Stimulated activated naive CD4-positive, alpha-beta T cell treated with Interleukin-2 at 50 U/mL for 16 hours (primary cell): Measurements from ENCODE around the gene CFAP65.
A peak's percentile ranks its signal among the peaks of the same experiment; 100 is the strongest.

ENCODE experiments used
- DNase-seq: peaks from one replicate; lab custom pipeline; 2025; lab: John Stamatoyannopoulos, UW

CFAP65 gene

DNA sequence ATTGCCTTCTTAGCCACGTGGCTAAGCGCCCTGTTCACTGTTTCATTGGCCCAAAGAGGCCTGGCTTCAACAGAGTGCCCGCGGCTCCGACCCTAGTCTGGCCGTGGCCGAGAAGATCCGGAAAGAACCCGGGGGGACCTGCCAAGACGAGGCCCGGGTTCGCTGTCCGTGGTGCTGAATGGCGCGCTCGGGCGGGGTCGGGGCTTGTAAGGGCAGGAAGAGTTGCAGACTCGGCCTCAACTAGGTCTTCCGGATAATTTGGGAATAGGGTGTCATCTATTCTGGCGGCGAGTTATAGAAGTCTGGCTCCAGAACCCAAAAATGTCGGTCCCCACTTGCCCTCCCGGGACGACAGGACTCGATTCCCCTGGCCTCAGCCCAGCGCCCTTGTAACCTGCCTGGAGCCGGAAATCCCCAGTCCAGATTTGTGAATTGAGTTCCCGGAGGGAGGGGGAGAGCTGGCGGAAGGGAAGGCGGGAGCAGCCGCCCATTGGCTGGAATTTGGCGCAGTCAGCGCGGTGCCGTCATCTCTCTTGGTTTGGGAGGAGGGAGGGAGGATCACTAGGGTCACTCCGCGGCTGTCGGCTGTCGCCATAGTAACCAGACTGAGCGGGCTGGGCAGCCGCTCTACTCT is 78.3 kb downstream of the CFAP65 start:
- DNase-seq, result peak; percentile 22

DNA sequence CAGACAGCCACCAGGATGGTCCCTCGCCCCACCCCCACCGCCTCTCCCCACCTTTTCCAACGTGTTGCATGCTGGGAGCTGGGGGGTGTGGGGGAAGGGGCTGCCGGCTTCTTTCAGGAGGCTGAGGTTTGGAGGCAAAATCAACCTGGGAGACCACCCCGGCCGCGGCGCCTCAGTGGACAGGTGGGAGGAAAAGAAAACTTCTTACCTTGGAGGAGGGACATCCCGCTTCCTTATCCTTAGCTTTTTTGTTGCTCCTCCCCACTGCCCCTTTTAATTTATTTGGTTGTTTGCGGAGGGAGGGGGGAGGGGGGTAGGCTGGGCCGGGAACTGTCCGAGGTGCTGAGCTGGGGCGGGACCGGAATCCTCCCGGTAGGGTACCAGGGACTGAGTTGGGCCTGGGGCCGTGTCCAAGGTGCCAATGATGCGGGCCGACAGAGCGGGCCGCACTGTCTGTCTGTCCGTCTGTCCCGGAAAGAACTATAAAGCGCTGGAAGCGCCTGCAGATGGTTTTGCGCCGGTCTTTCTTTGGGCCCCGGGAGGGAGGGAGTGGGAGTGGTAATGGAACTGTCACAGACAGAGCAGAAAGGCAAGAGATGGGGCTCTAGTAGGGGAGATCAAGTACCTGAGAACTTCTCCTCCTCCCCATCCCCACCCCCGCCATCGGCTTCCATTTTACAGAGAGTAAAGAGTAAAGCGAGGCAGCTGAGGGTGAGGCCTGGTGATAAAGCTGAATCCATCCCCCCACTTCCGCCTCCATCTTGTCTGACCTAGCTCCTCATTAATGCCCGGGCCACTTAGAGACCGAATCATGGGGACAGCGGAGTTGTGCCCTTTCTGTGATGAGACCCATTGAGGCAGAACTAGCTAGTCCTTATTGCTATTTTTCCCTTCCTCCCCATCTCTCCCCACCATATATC is 79.4 kb downstream of the CFAP65 start:
- DNase-seq, result no peak

DNA sequence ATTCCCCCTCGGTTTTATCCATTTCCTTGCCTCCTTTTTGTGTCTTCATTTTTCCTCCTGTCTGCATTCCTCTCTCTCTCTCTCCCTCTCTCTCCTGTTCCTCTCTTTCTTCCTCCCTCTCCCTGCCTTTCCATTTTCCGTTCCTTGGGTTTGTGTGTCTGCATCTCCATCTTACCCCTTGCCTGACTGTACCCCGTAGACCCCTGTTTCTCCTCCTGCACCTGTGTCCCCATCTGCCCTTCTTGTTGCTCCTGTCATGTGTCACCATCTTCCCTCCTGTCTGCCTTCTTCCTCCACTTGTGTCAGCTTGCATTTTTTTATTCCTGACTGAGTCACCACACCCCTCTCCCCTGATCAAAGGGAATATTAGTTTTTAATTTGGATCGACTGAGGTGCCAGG is 80.1 kb downstream of the CFAP65 start:
- no peak for DNase-seq

DNA sequence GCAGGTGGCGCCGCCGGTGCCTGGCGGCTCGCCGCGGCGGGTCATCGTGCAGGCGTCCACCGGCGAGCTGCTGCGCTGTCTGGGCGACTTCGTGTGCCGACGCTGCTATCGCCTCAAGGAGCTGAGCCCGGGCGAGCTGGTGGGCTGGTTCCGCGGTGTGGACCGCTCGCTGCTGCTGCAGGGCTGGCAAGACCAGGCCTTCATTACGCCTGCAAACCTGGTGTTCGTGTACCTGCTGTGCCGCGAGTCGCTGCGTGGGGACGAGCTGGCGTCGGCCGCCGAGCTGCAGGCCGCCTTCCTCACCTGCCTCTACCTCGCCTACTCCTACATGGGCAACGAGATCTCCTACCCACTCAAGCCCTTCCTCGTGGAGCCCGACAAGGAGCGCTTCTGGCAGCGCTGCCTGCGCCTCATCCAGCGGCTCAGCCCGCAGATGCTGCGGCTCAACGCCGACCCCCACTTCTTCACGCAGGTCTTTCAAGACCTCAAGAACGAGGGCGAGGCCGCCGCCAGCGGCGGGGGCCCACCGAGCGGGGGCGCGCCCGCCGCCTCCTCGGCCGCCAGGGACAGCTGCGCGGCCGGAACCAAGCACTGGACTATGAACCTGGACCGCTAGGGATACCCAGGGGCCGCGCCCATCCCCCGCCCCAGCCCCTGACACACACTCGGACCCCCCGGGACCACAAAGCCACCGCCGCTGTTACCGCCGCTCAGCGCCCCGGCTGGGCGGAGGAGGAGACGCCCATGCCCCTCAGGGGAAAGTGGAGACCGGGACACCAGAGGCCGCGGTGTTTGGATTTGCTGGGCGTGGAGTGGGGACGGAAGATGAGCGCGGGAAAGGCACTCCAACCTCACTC is 80.8 kb downstream of the CFAP65 start:
- DNase-seq, result no peak

- no peak for DNase-seq
Measured at GRCh38 chr2:218959761-218960308, 81.5 kb downstream of the CFAP65 start.

DNA sequence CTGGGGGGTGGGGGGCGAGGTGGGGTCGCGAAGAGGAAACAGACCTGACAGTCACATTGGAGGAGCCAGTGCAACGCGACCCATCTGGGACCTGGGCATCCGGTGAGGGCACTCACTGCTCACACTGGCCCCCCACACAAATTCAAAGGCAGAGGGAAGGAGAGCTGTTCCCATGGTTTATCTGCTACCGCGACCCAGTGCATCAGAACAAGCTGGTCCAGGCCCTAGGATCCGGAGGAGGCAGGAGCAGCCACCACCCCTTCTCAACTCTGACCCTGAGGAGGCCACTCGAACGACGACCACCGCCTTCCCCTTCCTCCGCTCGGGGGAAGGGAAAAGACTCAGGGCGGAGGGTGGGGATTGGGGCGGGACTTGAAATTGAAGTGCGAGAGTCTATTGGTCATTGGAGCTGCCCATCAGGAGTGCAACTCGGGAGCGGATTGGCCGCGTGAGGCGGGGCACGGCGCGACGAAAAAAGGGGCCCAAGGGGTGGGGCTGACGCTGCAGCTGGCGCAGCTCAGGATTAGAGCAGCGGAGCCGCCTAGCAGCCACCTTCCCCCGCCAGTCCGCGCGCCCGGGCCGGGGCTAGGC is 82.1 kb downstream of the CFAP65 start, which contains the start of gene CDK5R2:
Gene CDK5R2, plus strand, starts transcription at position 526 of the 591 bp plus-strand sequence. CDS start 155 bp downstream, outside the sequence.
- DNase-seq, result peak; percentile 63

GRCh38 chr2:218958276-218958675 is 83.0 kb downstream of the CFAP65 start:
- no peak for DNase-seq

DNA sequence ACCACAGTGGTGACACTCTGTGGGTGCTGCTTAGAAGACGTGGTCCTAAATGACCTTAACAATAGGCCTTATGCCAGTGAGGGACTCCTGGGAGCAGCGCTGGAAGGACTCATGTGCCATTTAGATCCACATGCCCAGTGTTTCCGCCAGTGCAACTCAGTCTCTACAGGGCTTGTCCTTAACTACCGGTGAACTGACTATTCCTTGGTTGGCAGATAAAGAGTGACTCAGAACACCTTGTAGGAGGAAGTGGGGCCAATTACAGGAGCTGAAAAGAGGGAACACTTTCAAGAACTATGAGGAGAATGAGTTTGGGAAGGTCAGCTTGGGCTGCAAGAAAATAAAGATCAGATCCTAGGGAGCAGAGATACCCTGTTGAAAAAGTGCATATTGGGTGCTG is 83.6 kb downstream of the CFAP65 start:
- DNase-seq, result no peak

- no peak for DNase-seq
Measured at GRCh38 chr2:218956039-218956438, 85.3 kb downstream of the CFAP65 start.

DNA sequence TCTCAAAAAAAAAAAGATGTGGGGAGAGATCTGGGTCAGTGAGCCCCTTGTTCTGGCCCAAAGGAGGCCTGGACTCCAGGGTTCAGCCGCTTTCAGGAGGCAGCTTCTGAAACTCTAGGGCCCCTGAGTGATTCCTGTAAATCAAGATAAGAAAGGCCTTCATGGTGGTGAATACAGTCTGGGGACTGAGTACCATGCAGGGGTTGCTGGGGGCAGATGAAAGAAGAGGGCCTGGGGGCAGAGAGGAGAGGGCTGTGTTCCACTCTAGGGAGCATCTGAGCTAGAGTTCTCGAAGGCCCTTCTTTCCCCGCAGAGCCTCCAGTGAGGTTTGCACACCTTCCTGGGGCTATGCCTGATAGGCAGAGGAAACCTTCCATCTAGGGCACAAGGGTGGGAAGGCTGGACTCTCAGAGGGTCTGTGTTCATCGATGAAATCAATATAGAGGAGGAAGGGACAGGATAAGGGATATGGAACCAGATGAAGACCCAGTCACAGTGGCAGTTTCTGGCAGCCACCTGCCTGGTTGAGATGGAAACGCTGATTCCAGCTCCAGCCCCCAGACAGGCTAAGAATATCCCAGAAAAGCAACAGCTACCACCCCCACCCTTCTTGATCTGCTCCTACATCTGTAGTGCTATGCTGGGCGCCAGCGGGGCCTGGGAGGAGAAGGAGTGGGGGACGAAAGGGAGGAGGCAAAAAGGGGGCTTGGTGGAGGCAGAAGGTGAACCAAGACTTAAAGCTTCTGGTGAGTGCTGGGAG is 86.6 kb downstream of the CFAP65 start:
- no peak for DNase-seq

DNA sequence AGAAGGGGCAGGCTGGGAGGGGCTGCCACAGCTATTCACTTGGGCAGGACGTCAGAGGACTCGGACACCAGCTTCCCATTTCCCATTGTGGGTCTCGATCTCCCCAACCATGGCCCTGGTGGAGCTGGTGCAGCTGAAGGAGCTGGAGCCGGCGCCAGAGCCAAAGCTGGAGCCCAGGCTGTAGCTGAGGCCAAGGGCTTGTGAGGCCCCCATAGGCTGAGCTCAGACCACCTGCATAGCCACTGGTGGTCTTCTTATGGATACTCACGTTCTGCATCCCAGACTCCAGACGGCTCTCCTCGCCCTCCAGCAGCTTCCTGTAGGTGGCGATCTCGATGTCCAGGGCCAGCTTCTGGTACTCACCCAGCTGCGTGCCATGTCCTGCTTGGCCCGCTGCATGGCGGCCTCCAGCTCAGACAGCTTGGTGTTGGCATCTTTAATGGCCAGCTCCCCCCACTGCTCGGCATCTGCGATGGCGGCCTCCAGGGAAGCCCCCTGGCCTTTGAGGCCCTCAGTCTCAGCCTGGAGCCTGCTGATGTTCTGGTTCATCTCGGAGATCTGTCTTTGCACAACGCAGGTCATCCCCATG is 87.9 kb downstream of the CFAP65 start:
- no peak for DNase-seq
